Measurements from ENCODE around the gene CEMIP. TPM values are rescaled to one million over a fixed set of nuclear protein-coding genes. Genes with fewer than 3 reads are reported as not detected.

Gene CEMIP
- total RNA-seq, 8 experiments from 2014 or later: 0.32 to 121 (median 3.0) TPM

GRCh38 chr15:80844011-80844732 is 65.0 kb downstream of the CEMIP start:
- Histone ChIP-seq H3K4me3 (no peak overlapping the region), H3K4me1 (replicated peaks in 1 of 2) (no peaks in the 10 kb centered on the region), H3K27ac (no peak overlapping the region)
- whole genome bisulfite sequencing, 10 experiments: 0 to 60% (median 31%) methylated on average over 1 to 3 of the region's 11 CpGs; no CpG with 5 or more reads in 6 of the 10 experiments
- in situ Hi-C loops (cut with MboI; ENCODE audit: low pct_unique_long_range_greater_than_20kb in 2 of 9, low sequenced_read_pairs in 9 of 9, unreplicated experiment in 9 of 9): no loop called here
- ATAC-seq (replicated peaks in 6 of 8): peak in 4 of 8 experiments; percentile 46 to 62 (median 51)

GRCh38 chr15:80846031-80846815 is 67.1 kb downstream of the CEMIP start:
- Histone ChIP-seq H3K27ac (no peak overlapping the region), H3K4me1 (replicated peaks in 1 of 2) (no peaks in the 10 kb centered on the region), H3K4me3 (no peak overlapping the region)
- in situ Hi-C loops (cut with MboI; ENCODE audit: low pct_unique_long_range_greater_than_20kb in 2 of 9, low sequenced_read_pairs in 9 of 9, unreplicated experiment in 9 of 9): no loop called here
- 40 to 100% (median 73%) methylated on average over 1 to 7 of the region's 11 CpGs for WGBS, 10 experiments
- no peak for ATAC-seq (replicated peaks in 6 of 8)

- Histone ChIP-seq H3K27ac (no peak overlapping the region), H3K4me3 (no peak overlapping the region), H3K4me1 (replicated peaks in 1 of 2) (no peaks in the 10 kb centered on the region)
- WGBS, 10 experiments: 0 to 100% (median 78%) methylated on average over 1 to 7 of the region's 8 CpGs; no CpG with 5 or more reads in 1 of the 10 experiments
- in situ Hi-C loops (cut with MboI; ENCODE audit: low pct_unique_long_range_greater_than_20kb in 2 of 9, low sequenced_read_pairs in 9 of 9, unreplicated experiment in 9 of 9): no loop called here
- peak in 2 of 8 experiments; percentile 65 to 67 for ATAC-seq (replicated peaks in 6 of 8)
Measured at GRCh38 chr15:80849308-80849707, 70.1 kb downstream of the CEMIP start.

GRCh38 chr15:80850941-80851451 is 71.8 kb downstream of the CEMIP start:
- WGBS, 10 experiments: 60 to 92% (median 83%) methylated on average over 2 to 5 of the region's 6 CpGs; no CpG with 5 or more reads in 5 of the 10 experiments
- H3K4me1 ChIP-seq (replicated peaks in 1 of 2): no peaks in the 10 kb centered on the region

GRCh38 chr15:80852676-80853075 is 73.5 kb downstream of the CEMIP start:
- 63 to 100% (median 82%) methylated on average over 1 to 3 of the region's 4 CpGs; no CpG with 5 or more reads in 2 of the 10 experiments for WGBS, 10 experiments
- Histone ChIP-seq H3K27ac (no peak overlapping the region), H3K4me3 (no peak overlapping the region), H3K4me1 (replicated peaks in 1 of 2) (no peaks in the 10 kb centered on the region)
- in situ Hi-C loops (cut with MboI; ENCODE audit: low pct_unique_long_range_greater_than_20kb in 2 of 9, low sequenced_read_pairs in 9 of 9, unreplicated experiment in 9 of 9): no loop called here
- ATAC-seq (replicated peaks in 6 of 8): no peak

More at GRCh38 chr15:80850941-80851451, 71.8 kb downstream of the CEMIP start:
- no peak overlapping the region for H3K27ac ChIP-seq
- peak in 2 of 8 experiments; percentile 22 to 51 for ATAC-seq (replicated peaks in 6 of 8)
- H3K4me3 ChIP-seq: no peak overlapping the region
- in situ Hi-C loops (cut with MboI; ENCODE audit: low pct_unique_long_range_greater_than_20kb in 2 of 9, low sequenced_read_pairs in 9 of 9, unreplicated experiment in 9 of 9): no loop called here

- WGBS, 10 experiments: 30 to 100% (median 76%) methylated on average over 1 to 5 of the region's 6 CpGs; no CpG with 5 or more reads in 1 of the 10 experiments
- Histone ChIP-seq H3K27ac (no peak overlapping the region), H3K4me1 (replicated peaks in 1 of 2) (no peaks in the 10 kb centered on the region), H3K4me3 (no peak overlapping the region)
- in situ Hi-C loops (cut with MboI; ENCODE audit: low pct_unique_long_range_greater_than_20kb in 2 of 9, low sequenced_read_pairs in 9 of 9, unreplicated experiment in 9 of 9): no loop called here
- ATAC-seq (replicated peaks in 6 of 8): peak in 2 of 8 experiments; percentile 47 to 51
Measured at GRCh38 chr15:80854104-80854503, 74.9 kb downstream of the CEMIP start.

GRCh38 chr15:80855206-80855605 is 76.0 kb downstream of the CEMIP start:
- no peak for ATAC-seq (replicated peaks in 6 of 8)
- Histone ChIP-seq H3K4me1 (replicated peaks in 1 of 2) (no peaks in the 10 kb centered on the region), H3K4me3 (no peak overlapping the region), H3K27ac (no peak overlapping the region)
- in situ Hi-C loops (cut with MboI; ENCODE audit: low pct_unique_long_range_greater_than_20kb in 2 of 9, low sequenced_read_pairs in 9 of 9, unreplicated experiment in 9 of 9): no loop called here
- 56 to 100% (median 80%) methylated on average over 1 to 4 of the region's 4 CpGs; no CpG with 5 or more reads in 2 of the 10 experiments for WGBS, 10 experiments

GRCh38 chr15:80856400-80856799 is 77.2 kb downstream of the CEMIP start:
- in situ Hi-C loops (cut with MboI; ENCODE audit: low pct_unique_long_range_greater_than_20kb in 2 of 9, low sequenced_read_pairs in 9 of 9, unreplicated experiment in 9 of 9): no loop called here
- 40 to 83% (median 55%) methylated on average over 1 to 2 of the region's 2 CpGs; no CpG with 5 or more reads in 4 of the 10 experiments for WGBS, 10 experiments
- no peaks in the 10 kb centered on the region for H3K4me1 ChIP-seq (replicated peaks in 1 of 2)
- ATAC-seq (replicated peaks in 6 of 8): peak in 4 of 8 experiments; percentile 7 to 74 (median 41)
- H3K27ac ChIP-seq: no peak overlapping the region
- H3K4me3 ChIP-seq: no peak overlapping the region

- in situ Hi-C loops (cut with MboI; ENCODE audit: low pct_unique_long_range_greater_than_20kb in 2 of 9, low sequenced_read_pairs in 9 of 9, unreplicated experiment in 9 of 9): no loop called here
- H3K4me1 ChIP-seq (replicated peaks in 1 of 2): no peaks in the 10 kb centered on the region
- peak in 4 of 8 experiments; percentile 14 to 89 (median 40) for ATAC-seq (replicated peaks in 6 of 8)
- WGBS, 10 experiments: 0 to 100% (median 61%) methylated on average over 1 to 5 of the region's 8 CpGs; no CpG with 5 or more reads in 1 of the 10 experiments
- H3K27ac ChIP-seq: no peak overlapping the region
- no peak overlapping the region for H3K4me3 ChIP-seq
Measured at GRCh38 chr15:80856809-80857377, 77.7 kb downstream of the CEMIP start.

- WGBS, 10 experiments: 70 to 90% (median 88%) methylated on average over 1 to 2 of the region's 5 CpGs; no CpG with 5 or more reads in 7 of the 10 experiments
- Histone ChIP-seq H3K27ac (no peak overlapping the region), H3K4me3 (no peak overlapping the region), H3K4me1 (replicated peaks in 1 of 2) (peaks cover 6 to 11% of the 10 kb centered on the region in 2 donors)
- in situ Hi-C loops (cut with MboI; ENCODE audit: low pct_unique_long_range_greater_than_20kb in 2 of 9, low sequenced_read_pairs in 9 of 9, unreplicated experiment in 9 of 9): no loop called here
- no peak for ATAC-seq (replicated peaks in 6 of 8)
Measured at GRCh38 chr15:80861731-80862170, 82.6 kb downstream of the CEMIP start.

- in situ Hi-C loops (cut with MboI; ENCODE audit: low pct_unique_long_range_greater_than_20kb in 2 of 9, low sequenced_read_pairs in 9 of 9, unreplicated experiment in 9 of 9): no loop called here
- no peak for ATAC-seq (replicated peaks in 6 of 8)
- 80 to 100% (median 98%) methylated on average over 1 to 4 of the region's 4 CpGs; no CpG with 5 or more reads in 2 of the 10 experiments for WGBS, 10 experiments
Measured at GRCh38 chr15:80864666-80865065, 85.5 kb downstream of the CEMIP start.

GRCh38 chr15:80866936-80867335 is 87.8 kb downstream of the CEMIP start:
- in situ Hi-C loops (cut with MboI; ENCODE audit: low pct_unique_long_range_greater_than_20kb in 2 of 9, low sequenced_read_pairs in 9 of 9, unreplicated experiment in 9 of 9): no loop called here
- ATAC-seq (replicated peaks in 6 of 8): peak in 1 of 8 experiments; percentile 18
- Histone ChIP-seq H3K4me1 (replicated peaks in 1 of 2) (peaks cover 6 to 11% of the 10 kb centered on the region in 2 donors), H3K4me3 (no peak overlapping the region), H3K27ac (no peak overlapping the region)
- 19 to 100% (median 37%) methylated on average over 1 to 2 of the region's 2 CpGs; no CpG with 5 or more reads in 3 of the 10 experiments for WGBS, 10 experiments

More at GRCh38 chr15:80864666-80865065, 85.5 kb downstream of the CEMIP start:
- Histone ChIP-seq H3K27ac (no peak overlapping the region), H3K4me1 (replicated peaks in 1 of 2) (peaks cover 6 to 11% of the 10 kb centered on the region in 2 donors), H3K4me3 (no peak overlapping the region)

Measured in motor neuron (in vitro differentiated cells).